ENCODE results near the gene GABRB1.

GRCh38 chr4:47309165-47309564 lies 277.8 kb downstream of the GABRB1 start:
- TF ChIP-seq POLR2A (IDR thresholded peaks at IDR 0.05; ENCODE audit: low read length) (no peak), KDM1A (IDR thresholded peaks at IDR 0.05; ENCODE audit: low read depth) (no peak), JUN (IDR thresholded peaks at IDR 0.05) (no peak), RAD21 (conservative IDR thresholded peaks at IDR 0.05 in 1 of 2, IDR thresholded peaks at IDR 0.05 in 1 of 2) (no peak), CEBPB (IDR thresholded peaks at IDR 0.05) (no peak), POLR2AphosphoS2 (conservative IDR thresholded peaks at IDR 0.05; ENCODE audit: low read length) (no peak), REST (IDR thresholded peaks at IDR 0.05) (no peak), HOXA7 (CRISPR knock-in tag; IDR thresholded peaks at IDR 0.05) (no peak), EP300 (IDR thresholded peaks at IDR 0.05) (no peak), KDM5A (IDR thresholded peaks at IDR 0.05) (no peak), NFE2L2 (conservative IDR thresholded peaks at IDR 0.05; ENCODE audit: low read length) (no peak), MAX (IDR thresholded peaks at IDR 0.05) (no peak)
- TF ChIP-seq, protein P1, sequence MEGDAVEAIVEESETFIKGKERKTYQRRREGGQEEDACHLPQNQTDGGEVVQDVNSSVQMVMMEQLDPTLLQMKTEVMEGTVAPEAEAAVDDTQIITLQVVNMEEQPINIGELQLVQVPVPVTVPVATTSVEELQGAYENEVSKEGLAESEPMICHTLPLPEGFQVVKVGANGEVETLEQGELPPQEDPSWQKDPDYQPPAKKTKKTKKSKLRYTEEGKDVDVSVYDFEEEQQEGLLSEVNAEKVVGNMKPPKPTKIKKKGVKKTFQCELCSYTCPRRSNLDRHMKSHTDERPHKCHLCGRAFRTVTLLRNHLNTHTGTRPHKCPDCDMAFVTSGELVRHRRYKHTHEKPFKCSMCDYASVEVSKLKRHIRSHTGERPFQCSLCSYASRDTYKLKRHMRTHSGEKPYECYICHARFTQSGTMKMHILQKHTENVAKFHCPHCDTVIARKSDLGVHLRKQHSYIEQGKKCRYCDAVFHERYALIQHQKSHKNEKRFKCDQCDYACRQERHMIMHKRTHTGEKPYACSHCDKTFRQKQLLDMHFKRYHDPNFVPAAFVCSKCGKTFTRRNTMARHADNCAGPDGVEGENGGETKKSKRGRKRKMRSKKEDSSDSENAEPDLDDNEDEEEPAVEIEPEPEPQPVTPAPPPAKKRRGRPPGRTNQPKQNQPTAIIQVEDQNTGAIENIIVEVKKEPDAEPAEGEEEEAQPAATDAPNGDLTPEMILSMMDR (IDR thresholded peaks at IDR 0.05), result no peak
